ENCODE measurements around the gene POP4. TPM values are rescaled to one million over a fixed set of nuclear protein-coding genes. Genes with fewer than 3 reads are reported as not detected.

POP4 gene
- total and polyA plus RNA-seq, 2 donors: 76.3 to 85.0 TPM

DNA sequence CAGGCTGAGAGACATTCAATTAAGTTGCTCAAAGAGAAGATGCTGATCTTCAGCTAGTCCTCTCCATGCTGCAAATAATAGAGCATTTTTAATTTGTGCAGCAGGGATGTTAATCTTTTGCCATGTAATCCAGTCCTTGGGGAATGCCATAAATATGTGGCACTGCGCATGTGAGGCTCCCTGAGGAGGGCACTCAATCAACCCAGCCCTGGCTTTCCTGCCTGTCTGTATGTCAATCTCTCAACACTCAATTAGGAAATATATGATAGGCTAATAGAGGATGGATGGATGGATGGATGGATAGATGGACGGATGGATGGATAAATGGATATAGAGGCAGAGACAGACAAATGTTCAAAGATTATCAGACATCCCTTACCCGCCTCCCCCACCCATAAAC lies 31.6 kb upstream of the POP4 start:
- Histone ChIP-seq H3K27me3 (ENCODE audit: control insufficient read depth in 2 of 2, insufficient read depth in 1 of 2, low read length in 1 of 2) (peaks cover 0 to 8% of the 10 kb centered on the region in 2 donors), H3K4me3 (ENCODE audit: low read length in 2 of 2) (no peak overlapping the region), H3K9me3 (ENCODE audit: control insufficient read depth in 2 of 2, insufficient read depth in 1 of 2, low read length in 1 of 2) (no peaks in the 10 kb centered on the region), H3K4me1 (ENCODE audit: control insufficient read depth in 2 of 2, insufficient read depth in 2 of 2, low read length in 2 of 2) (no peaks in the 10 kb centered on the region), H3K27ac (ENCODE audit: low read depth in 1 of 2, low read length in 1 of 2) (no peak overlapping the region), H3K36me3 (ENCODE audit: control insufficient read depth in 2 of 2, insufficient read depth in 2 of 2, low read length in 1 of 2) (no peaks in the 10 kb centered on the region)
- DNase-seq (ENCODE audit: low read depth in 6 of 9, low spot score in 9 of 9): no peak
- WGBS: 68% methylated on average over 3 of the region's 3 CpGs

- Histone ChIP-seq H3K36me3 (ENCODE audit: control insufficient read depth in 2 of 2, insufficient read depth in 2 of 2, low read length in 1 of 2) (no peaks in the 10 kb centered on the region), H3K27ac (ENCODE audit: low read depth in 1 of 2, low read length in 1 of 2) (no peak overlapping the region), H3K9me3 (ENCODE audit: control insufficient read depth in 2 of 2, insufficient read depth in 1 of 2, low read length in 1 of 2) (no peaks in the 10 kb centered on the region), H3K27me3 (ENCODE audit: control insufficient read depth in 2 of 2, insufficient read depth in 1 of 2, low read length in 1 of 2) (peaks cover 0 to 8% of the 10 kb centered on the region in 2 donors), H3K4me3 (ENCODE audit: low read length in 2 of 2) (no peak overlapping the region), H3K4me1 (ENCODE audit: control insufficient read depth in 2 of 2, insufficient read depth in 2 of 2, low read length in 2 of 2) (no peaks in the 10 kb centered on the region)
- WGBS: 50% methylated on average over 14 of the region's 14 CpGs
- no peak for DNase-seq (ENCODE audit: low read depth in 6 of 9, low spot score in 9 of 9)
These were observed 30.0 kb upstream of the POP4 start for GRCh38 chr19:29576046-29576606.

DNA sequence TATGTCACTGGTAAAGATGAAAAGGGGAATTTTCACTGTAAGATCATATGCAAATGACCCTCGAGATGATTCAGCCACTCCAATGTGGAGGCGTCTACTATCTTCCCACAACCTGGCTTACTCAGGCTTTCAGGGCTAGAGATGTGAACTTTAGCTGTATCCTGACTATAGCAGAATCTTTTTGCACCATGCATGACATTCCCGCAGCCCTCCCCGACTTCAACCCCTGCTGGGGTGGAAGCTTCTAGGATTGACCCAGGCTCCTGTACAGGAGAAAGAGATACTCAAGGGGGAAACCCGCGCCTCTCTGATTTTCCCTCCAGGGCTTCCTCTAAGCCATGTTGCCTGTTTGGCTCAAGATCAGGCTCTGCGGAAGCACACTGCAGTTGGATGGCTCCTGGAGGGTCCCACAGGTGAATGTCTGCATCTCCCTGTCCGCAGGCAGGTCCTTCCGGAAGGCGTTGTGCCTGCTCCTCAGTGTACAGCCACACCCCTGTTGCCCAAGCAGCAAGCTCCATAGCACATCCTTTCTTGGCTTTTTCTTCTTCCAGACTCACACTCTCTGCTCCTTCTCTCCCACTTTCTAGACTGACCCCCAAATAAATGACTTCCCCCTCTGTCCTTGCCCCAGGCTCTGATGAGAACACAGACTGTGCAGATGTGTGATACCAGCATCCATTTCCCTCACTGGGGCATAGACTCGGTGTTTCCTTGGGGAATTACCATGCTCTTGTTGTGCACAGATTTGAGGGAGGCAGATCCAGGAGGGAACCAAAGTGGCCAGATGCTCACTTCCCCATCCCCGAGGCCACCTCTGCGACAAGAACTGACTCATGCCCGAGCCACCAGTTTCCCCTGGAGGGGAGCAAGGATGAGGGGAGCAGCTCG lies 29.1 kb upstream of the POP4 start:
- no peaks in the 10 kb centered on the region for H3K9me3 ChIP-seq (ENCODE audit: control insufficient read depth in 2 of 2, insufficient read depth in 1 of 2, low read length in 1 of 2)
- no peaks in the 10 kb centered on the region for H3K4me1 ChIP-seq (ENCODE audit: control insufficient read depth in 2 of 2, insufficient read depth in 2 of 2, low read length in 2 of 2)
- no peak overlapping the region for H3K27ac ChIP-seq (ENCODE audit: low read depth in 1 of 2, low read length in 1 of 2)
- WGBS: 70% methylated on average over 15 of the region's 15 CpGs
- DNase-seq (ENCODE audit: low read depth in 6 of 9, low spot score in 9 of 9): no peak
- no peaks in the 10 kb centered on the region for H3K36me3 ChIP-seq (ENCODE audit: control insufficient read depth in 2 of 2, insufficient read depth in 2 of 2, low read length in 1 of 2)
- H3K4me3 ChIP-seq (ENCODE audit: low read length in 2 of 2): no peak overlapping the region
- peaks cover 0 to 8% of the 10 kb centered on the region in 2 donors for H3K27me3 ChIP-seq (ENCODE audit: control insufficient read depth in 2 of 2, insufficient read depth in 1 of 2, low read length in 1 of 2)

GRCh38 chr19:29577649-29577963 lies 28.5 kb upstream of the POP4 start:
- Histone ChIP-seq H3K4me3 (ENCODE audit: low read length in 2 of 2) (no peak overlapping the region), H3K36me3 (ENCODE audit: control insufficient read depth in 2 of 2, insufficient read depth in 2 of 2, low read length in 1 of 2) (no peaks in the 10 kb centered on the region), H3K4me1 (ENCODE audit: control insufficient read depth in 2 of 2, insufficient read depth in 2 of 2, low read length in 2 of 2) (no peaks in the 10 kb centered on the region), H3K27ac (ENCODE audit: low read depth in 1 of 2, low read length in 1 of 2) (no peak overlapping the region), H3K27me3 (ENCODE audit: control insufficient read depth in 2 of 2, insufficient read depth in 1 of 2, low read length in 1 of 2) (peaks cover 0 to 8% of the 10 kb centered on the region in 2 donors), H3K9me3 (ENCODE audit: control insufficient read depth in 2 of 2, insufficient read depth in 1 of 2, low read length in 1 of 2) (no peaks in the 10 kb centered on the region)
- 61% methylated on average over 3 of the region's 3 CpGs for WGBS
- DNase-seq (ENCODE audit: low read depth in 6 of 9, low spot score in 9 of 9): no peak

- H3K27ac ChIP-seq (ENCODE audit: low read depth in 1 of 2, low read length in 1 of 2): no peak overlapping the region
- H3K27me3 ChIP-seq (ENCODE audit: control insufficient read depth in 2 of 2, insufficient read depth in 1 of 2, low read length in 1 of 2): peaks cover 0 to 8% of the 10 kb centered on the region in 2 donors
- DNase-seq (ENCODE audit: low read depth in 6 of 9, low spot score in 9 of 9): no peak
- no peaks in the 10 kb centered on the region for H3K4me1 ChIP-seq (ENCODE audit: control insufficient read depth in 2 of 2, insufficient read depth in 2 of 2, low read length in 2 of 2)
- H3K4me3 ChIP-seq (ENCODE audit: low read length in 2 of 2): no peak overlapping the region
- 72% methylated on average over 8 of the region's 8 CpGs for WGBS
- no peaks in the 10 kb centered on the region for H3K36me3 ChIP-seq (ENCODE audit: control insufficient read depth in 2 of 2, insufficient read depth in 2 of 2, low read length in 1 of 2)
- no peaks in the 10 kb centered on the region for H3K9me3 ChIP-seq (ENCODE audit: control insufficient read depth in 2 of 2, insufficient read depth in 1 of 2, low read length in 1 of 2)
These were observed 27.7 kb upstream of the POP4 start for GRCh38 chr19:29578349-29578748.

DNA sequence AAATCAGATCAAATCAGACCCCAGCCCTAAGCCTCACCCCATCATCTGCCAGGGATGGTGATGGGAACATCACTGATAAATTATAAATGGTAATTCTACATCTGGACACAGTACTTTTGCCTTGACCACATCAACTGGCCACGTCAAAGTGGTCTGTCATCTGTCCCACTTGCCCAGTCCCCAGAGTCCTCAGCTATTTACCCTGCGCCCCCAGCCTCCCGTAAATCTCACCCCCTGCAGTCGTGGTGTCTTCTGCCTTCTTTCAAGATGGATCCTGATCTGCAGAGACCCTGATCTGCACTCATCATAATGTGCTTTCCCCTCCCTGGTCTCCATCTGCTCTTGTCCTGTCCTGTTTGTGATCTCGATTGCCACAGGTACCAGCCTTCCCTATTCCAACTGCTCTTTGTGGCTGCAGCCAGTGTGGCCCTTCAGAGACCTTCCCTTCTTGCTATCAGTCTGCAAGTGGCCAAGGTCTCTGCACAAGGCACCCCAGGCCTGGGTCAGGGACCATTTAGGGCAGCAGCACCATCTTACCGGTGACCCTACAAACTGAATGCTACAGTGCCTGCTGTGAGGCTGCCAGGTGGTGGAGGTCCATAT lies 26.7 kb upstream of the POP4 start:
- Histone ChIP-seq H3K27ac (ENCODE audit: low read depth in 1 of 2, low read length in 1 of 2) (no peak overlapping the region), H3K9me3 (ENCODE audit: control insufficient read depth in 2 of 2, insufficient read depth in 1 of 2, low read length in 1 of 2) (no peaks in the 10 kb centered on the region), H3K27me3 (ENCODE audit: control insufficient read depth in 2 of 2, insufficient read depth in 1 of 2, low read length in 1 of 2) (peaks cover 0 to 8% of the 10 kb centered on the region in 2 donors), H3K36me3 (ENCODE audit: control insufficient read depth in 2 of 2, insufficient read depth in 2 of 2, low read length in 1 of 2) (no peaks in the 10 kb centered on the region), H3K4me3 (ENCODE audit: low read length in 2 of 2) (no peak overlapping the region), H3K4me1 (ENCODE audit: control insufficient read depth in 2 of 2, insufficient read depth in 2 of 2, low read length in 2 of 2) (no peaks in the 10 kb centered on the region)
- DNase-seq (ENCODE audit: low read depth in 6 of 9, low spot score in 9 of 9): no peak
- 91% methylated on average over 6 of the region's 6 CpGs for WGBS

- DNase-seq (ENCODE audit: low read depth in 6 of 9, low spot score in 9 of 9): no peak
- no peak overlapping the region for H3K4me3 ChIP-seq (ENCODE audit: low read length in 2 of 2)
- no peak overlapping the region for H3K27ac ChIP-seq (ENCODE audit: low read depth in 1 of 2, low read length in 1 of 2)
- no peaks in the 10 kb centered on the region for H3K36me3 ChIP-seq (ENCODE audit: control insufficient read depth in 2 of 2, insufficient read depth in 2 of 2, low read length in 1 of 2)
- peaks cover 0 to 2% of the 10 kb centered on the region in 2 donors for H3K27me3 ChIP-seq (ENCODE audit: control insufficient read depth in 2 of 2, insufficient read depth in 1 of 2, low read length in 1 of 2)
- no peaks in the 10 kb centered on the region for H3K4me1 ChIP-seq (ENCODE audit: control insufficient read depth in 2 of 2, insufficient read depth in 2 of 2, low read length in 2 of 2)
- WGBS: 51% methylated on average over 1 of the region's 1 CpG
- no peaks in the 10 kb centered on the region for H3K9me3 ChIP-seq (ENCODE audit: control insufficient read depth in 2 of 2, insufficient read depth in 1 of 2, low read length in 1 of 2)
These were observed 24.7 kb upstream of the POP4 start for GRCh38 chr19:29581398-29581797.

GRCh38 chr19:29583196-29583999 lies 22.7 kb upstream of the POP4 start:
- no peak overlapping the region for H3K4me3 ChIP-seq (ENCODE audit: low read length in 2 of 2)
- H3K27ac ChIP-seq (ENCODE audit: low read depth in 1 of 2, low read length in 1 of 2): no peak overlapping the region
- 45% methylated on average over 1 of the region's 1 CpG for WGBS
- H3K27me3 ChIP-seq (ENCODE audit: control insufficient read depth in 2 of 2, insufficient read depth in 1 of 2, low read length in 1 of 2): no peaks in the 10 kb centered on the region
- H3K9me3 ChIP-seq (ENCODE audit: control insufficient read depth in 2 of 2, insufficient read depth in 1 of 2, low read length in 1 of 2): no peaks in the 10 kb centered on the region
- no peaks in the 10 kb centered on the region for H3K4me1 ChIP-seq (ENCODE audit: control insufficient read depth in 2 of 2, insufficient read depth in 2 of 2, low read length in 2 of 2)
- DNase-seq (ENCODE audit: low read depth in 6 of 9, low spot score in 9 of 9): no peak
- H3K36me3 ChIP-seq (ENCODE audit: control insufficient read depth in 2 of 2, insufficient read depth in 2 of 2, low read length in 1 of 2): no peaks in the 10 kb centered on the region

DNA sequence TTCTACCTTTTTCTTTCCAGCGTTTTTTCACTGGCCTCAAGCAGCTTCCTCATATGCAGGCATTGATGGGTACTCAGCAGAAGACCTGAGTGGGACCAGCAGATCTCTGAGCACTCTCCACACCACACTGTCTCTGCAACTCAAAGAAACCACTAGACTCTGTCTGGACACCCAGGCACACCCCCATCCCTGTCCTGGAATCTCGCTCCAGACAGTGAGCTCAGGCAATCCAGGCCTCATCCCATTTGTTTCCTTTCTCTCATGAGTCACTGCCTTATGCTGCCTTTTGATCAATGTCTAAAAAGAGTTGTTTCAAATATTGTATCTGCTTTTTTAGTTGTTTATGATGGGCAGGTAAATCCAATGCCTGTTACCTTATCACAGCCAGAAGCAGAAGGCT lies 19.7 kb upstream of the POP4 start:
- no peak overlapping the region for H3K4me3 ChIP-seq (ENCODE audit: low read length in 2 of 2)
- no peaks in the 10 kb centered on the region for H3K36me3 ChIP-seq (ENCODE audit: control insufficient read depth in 2 of 2, insufficient read depth in 2 of 2, low read length in 1 of 2)
- no peaks in the 10 kb centered on the region for H3K9me3 ChIP-seq (ENCODE audit: control insufficient read depth in 2 of 2, insufficient read depth in 1 of 2, low read length in 1 of 2)
- WGBS: 76% methylated on average over 2 of the region's 2 CpGs
- no peaks in the 10 kb centered on the region for H3K27me3 ChIP-seq (ENCODE audit: control insufficient read depth in 2 of 2, insufficient read depth in 1 of 2, low read length in 1 of 2)
- no peaks in the 10 kb centered on the region for H3K4me1 ChIP-seq (ENCODE audit: control insufficient read depth in 2 of 2, insufficient read depth in 2 of 2, low read length in 2 of 2)
- no peak overlapping the region for H3K27ac ChIP-seq (ENCODE audit: low read depth in 1 of 2, low read length in 1 of 2)
- DNase-seq (ENCODE audit: low read depth in 6 of 9, low spot score in 9 of 9): no peak

All from thymus (tissue), 11 donors.